Mesenchymal stem cell (in vitro differentiated cells and primary cell): ENCODE measurements around the gene ISCA1.

Experiments used
- DNase-seq: peaks from one replicate; pipeline ENCODE4 v3.0.0-alpha.2; 2013
- H2AFZ ChIP-seq: one replicate; pipeline ENCODE4 v1.6.1; 2013; ENCODE audit warnings: low read depth, mild to moderate bottlenecking, control low read depth, inconsistent platforms, low read length, moderate library complexity
- H2AK5ac ChIP-seq: 2 replicates; pipeline ENCODE4 v1.6.1; 2013; ENCODE audit warnings: low read length, moderate library complexity, mild to moderate bottlenecking, inconsistent platforms; ENCODE audit not compliant: severe bottlenecking
- H2BK120ac ChIP-seq: one replicate; pipeline ENCODE4 v1.6.1; 2013; ENCODE audit warnings: low read depth, mild to moderate bottlenecking, inconsistent platforms, low read length, moderate library complexity
- H2BK12ac ChIP-seq, 2 experiments: one replicate each; pipeline ENCODE4 v1.6.1; 2013; ENCODE audit warnings: inconsistent platforms in 2 of 2, low read length in 2 of 2, mild to moderate bottlenecking in 2 of 2, moderate library complexity in 2 of 2, control low read depth in 1 of 2
- H2BK15ac ChIP-seq: one replicate; pipeline ENCODE4 v1.6.1; 2013; ENCODE audit warnings: mild to moderate bottlenecking, low read depth, inconsistent platforms; ENCODE audit not compliant: poor library complexity, severe bottlenecking
- H2BK5ac ChIP-seq: 2 replicates; pipeline ENCODE4 v1.6.1; 2013; ENCODE audit warnings: low read depth, mild to moderate bottlenecking, low read length, control low read depth, inconsistent platforms; ENCODE audit not compliant: poor library complexity, severe bottlenecking
- H3K14ac ChIP-seq, 2 experiments: one replicate each; pipeline ENCODE4 v1.6.1; 2013; ENCODE audit warnings: inconsistent platforms in 2 of 2, low read length in 2 of 2, control low read depth in 1 of 2, mild to moderate bottlenecking in 1 of 2, moderate library complexity in 1 of 2
- H3K18ac ChIP-seq, 2 experiments: one replicate each; pipeline ENCODE4 v1.6.1; 2013; ENCODE audit warnings: inconsistent platforms in 2 of 2, low read length in 2 of 2, control low read depth in 1 of 2, low read depth in 1 of 2, mild to moderate bottlenecking in 1 of 2
- H3K23ac ChIP-seq, 2 experiments: one replicate each; pipeline ENCODE4 v1.6.1; 2013; ENCODE audit warnings: inconsistent platforms in 2 of 2, low read length in 2 of 2, mild to moderate bottlenecking in 2 of 2, moderate library complexity in 2 of 2, control low read depth in 1 of 2
- H3K27ac ChIP-seq: 2 replicates; pipeline ENCODE4 v1.5.1; 2013; ENCODE audit warnings: mild to moderate bottlenecking, moderate library complexity, low read length, control low read depth, inconsistent platforms; ENCODE audit not compliant: poor library complexity, severe bottlenecking
- H3K27me3 ChIP-seq, 2 experiments: 2 replicates each; pipeline versions ENCODE4 v1.6.1 to v1.7.0; 2013; ENCODE audit warnings: low read length in 2 of 2, mild to moderate bottlenecking in 2 of 2, moderate library complexity in 2 of 2, control low read depth in 1 of 2, inconsistent platforms in 1 of 2; ENCODE audit not compliant: control insufficient read depth in 1 of 2, insufficient read depth in 1 of 2
- H3K36me3 ChIP-seq, 2 experiments: 2 replicates each; pipeline versions ENCODE4 v1.6.1 to v1.7.0; 2013; ENCODE audit warnings: low read length in 2 of 2, control low read depth in 1 of 2, inconsistent platforms in 1 of 2, low read depth in 1 of 2, mild to moderate bottlenecking in 1 of 2; ENCODE audit not compliant: insufficient read depth in 2 of 2, control insufficient read depth in 1 of 2
- H3K4ac ChIP-seq, 2 experiments: one replicate each; pipeline ENCODE4 v1.6.1; 2013; ENCODE audit warnings: inconsistent platforms in 2 of 2, low read length in 2 of 2, mild to moderate bottlenecking in 2 of 2, moderate library complexity in 2 of 2, control low read depth in 1 of 2, low read depth in 1 of 2
- H3K4me1 ChIP-seq: 2 replicates; pipeline ENCODE4 v1.6.1; 2013; ENCODE audit warnings: low read depth, low read length, control low read depth; ENCODE audit not compliant: control insufficient read depth, insufficient read depth
- H3K4me2 ChIP-seq: 2 replicates; pipeline ENCODE4 v1.6.1; 2013; ENCODE audit warnings: low read length, mild to moderate bottlenecking, inconsistent platforms; ENCODE audit not compliant: poor library complexity, severe bottlenecking
- H3K4me3 ChIP-seq, 2 experiments: 2 replicates each; pipeline versions ENCODE4 v1.5.1 to v1.7.0; 2013; ENCODE audit warnings: low read length in 2 of 2, mild to moderate bottlenecking in 2 of 2, control low read depth in 1 of 2, low read depth in 1 of 2; ENCODE audit not compliant: insufficient read depth in 1 of 2
- H3K79me1 ChIP-seq: replicated peaks from 2 replicates; pipeline ENCODE4 v1.6.1; 2013; ENCODE audit warnings: mild to moderate bottlenecking, control low read depth, low read length, inconsistent platforms; ENCODE audit not compliant: poor library complexity, severe bottlenecking
- H3K9ac ChIP-seq: 2 replicates; pipeline ENCODE4 v1.7.0; 2013; ENCODE audit warnings: mild to moderate bottlenecking, low read length, moderate library complexity
- H3K9me3 ChIP-seq: 2 replicates; pipeline ENCODE4 v1.7.0; 2013; ENCODE audit warnings: mild to moderate bottlenecking, low read length; ENCODE audit not compliant: control insufficient read depth
- H4K8ac ChIP-seq: one replicate; pipeline ENCODE4 v1.6.1; 2013; ENCODE audit warnings: inconsistent platforms, mild to moderate bottlenecking, low read length, moderate library complexity
- H4K91ac ChIP-seq: one replicate; pipeline ENCODE4 v1.6.1; 2013; ENCODE audit warnings: mild to moderate bottlenecking, low read length, inconsistent platforms
- WGBS: methylation state at CpG from one replicate; pipeline ENCODE4 v1.1.7; 2013; ENCODE audit warnings: mixed read lengths; 5-methylcytosine and 5-hydroxymethylcytosine counted together

ISCA1 gene

GRCh38 chr9:86281593-86282076, 703 bp downstream of the ISCA1 start:
- Histone ChIP-seq H3K79me1 (peaks cover 7% of the 10 kb centered on the region), H2AK5ac (no peak overlapping the region), H3K27me3 (no peaks in the 10 kb centered on the region), H2BK12ac (peak overlapping the region in 1 of 2 experiments; percentile 37), H3K18ac (peak overlapping the region; percentile 80 to 93), H2BK5ac (no peak overlapping the region), H3K36me3 (peaks cover 0 to 24% of the 10 kb centered on the region in 2 experiments), H3K4ac (peak overlapping the region; percentile 83 to 88), H3K4me3 (peak overlapping the region; percentile 84 to 97), H4K91ac (peak overlapping the region; percentile 73), H2BK120ac (no peak overlapping the region), H3K4me2 (peak overlapping the region; percentile 94), H3K14ac (peak overlapping the region in 1 of 2 experiments; percentile 82), H2AFZ (peak overlapping the region; percentile 83), H3K27ac (peak overlapping the region; percentile 38), H3K23ac (peak overlapping the region in 1 of 2 experiments; percentile 39), H3K4me1 (peaks cover 8% of the 10 kb centered on the region), H3K9me3 (no peaks in the 10 kb centered on the region), H3K9ac (peak overlapping the region; percentile 98), H2BK15ac (peak overlapping the region; percentile 26), H4K8ac (peak overlapping the region; percentile 59)
- DNase-seq, result no peak
- WGBS, result under 1% methylated on average over 20 of the region's 31 CpGs

- Histone ChIP-seq H3K18ac (no peak overlapping the region), H3K79me1 (peaks cover 10% of the 10 kb centered on the region), H3K9ac (peak overlapping the region; percentile 98), H2BK15ac (no peak overlapping the region), H3K23ac (no peak overlapping the region), H3K14ac (peak overlapping the region in 1 of 2 experiments; percentile 8), H4K8ac (no peak overlapping the region), H3K4ac (no peak overlapping the region), H3K27me3 (no peaks in the 10 kb centered on the region), H3K36me3 (peaks cover 0 to 17% of the 10 kb centered on the region in 2 experiments), H3K4me3 (peak overlapping the region in 1 of 2 experiments; percentile 84), H2BK5ac (no peak overlapping the region), H2AFZ (no peak overlapping the region), H4K91ac (no peak overlapping the region), H2BK12ac (no peak overlapping the region), H3K4me1 (peaks cover 8% of the 10 kb centered on the region), H3K27ac (no peak overlapping the region), H2AK5ac (no peak overlapping the region), H3K4me2 (no peak overlapping the region), H2BK120ac (no peak overlapping the region), H3K9me3 (no peaks in the 10 kb centered on the region)
- 94% methylated on average over 5 of the region's 7 CpGs for WGBS
- no peak for DNase-seq
These were observed 1.8 kb downstream of the ISCA1 start for GRCh38 chr9:86280580-86280979.

- Histone ChIP-seq H3K4ac (no peak overlapping the region), H3K36me3 (peaks cover 0 to 13% of the 10 kb centered on the region in 2 experiments), H2BK12ac (no peak overlapping the region), H3K4me2 (no peak overlapping the region), H2AFZ (no peak overlapping the region), H4K8ac (no peak overlapping the region), H3K27me3 (no peaks in the 10 kb centered on the region), H2BK120ac (no peak overlapping the region), H3K4me3 (no peak overlapping the region), H2BK15ac (no peak overlapping the region), H3K9me3 (no peaks in the 10 kb centered on the region), H3K79me1 (peaks cover 14% of the 10 kb centered on the region), H2AK5ac (no peak overlapping the region), H3K4me1 (peaks cover 9% of the 10 kb centered on the region), H2BK5ac (no peak overlapping the region), H3K27ac (no peak overlapping the region), H3K9ac (no peak overlapping the region), H3K14ac (no peak overlapping the region), H4K91ac (no peak overlapping the region), H3K18ac (no peak overlapping the region), H3K23ac (no peak overlapping the region)
- DNase-seq, result no peak
- 99% methylated on average over 3 of the region's 3 CpGs for WGBS
These were observed 2.5 kb downstream of the ISCA1 start for GRCh38 chr9:86279839-86280238.

GRCh38 chr9:86277072-86277471, 5.3 kb downstream of the ISCA1 start:
- peaks cover 0 to 34% of the 10 kb centered on the region in 2 experiments for H3K36me3 ChIP-seq
- peaks cover 8% of the 10 kb centered on the region for H3K4me1 ChIP-seq
- WGBS, result no CpG with 5 or more reads among the region's 1 CpG
- no peak overlapping the region for H3K27ac ChIP-seq
- no peaks in the 10 kb centered on the region for H3K9me3 ChIP-seq
- no peak overlapping the region for H3K23ac ChIP-seq
- H4K8ac ChIP-seq, result no peak overlapping the region
- no peaks in the 10 kb centered on the region for H3K27me3 ChIP-seq
- H3K18ac ChIP-seq, result no peak overlapping the region
- DNase-seq, result no peak
- H2BK12ac ChIP-seq, result no peak overlapping the region
- H3K14ac ChIP-seq, result no peak overlapping the region
- H3K4ac ChIP-seq, result no peak overlapping the region
- H2AK5ac ChIP-seq, result no peak overlapping the region
- H4K91ac ChIP-seq, result no peak overlapping the region
- H2BK120ac ChIP-seq, result no peak overlapping the region
- H2BK15ac ChIP-seq, result no peak overlapping the region
- no peak overlapping the region for H3K4me2 ChIP-seq
- no peak overlapping the region for H2AFZ ChIP-seq
- H3K4me3 ChIP-seq, result no peak overlapping the region
- peaks cover 26% of the 10 kb centered on the region for H3K79me1 ChIP-seq
- no peak overlapping the region for H2BK5ac ChIP-seq
- H3K9ac ChIP-seq, result peak overlapping the region; percentile 16
